HG03196 (cell line): Measurements from ENCODE around the gene ANK2.

ENCODE experiments used
- ATAC-seq: cut with Tn5 transposase; IDR thresholded peaks from one replicate; pipeline ENCODE4 v1.9.1; 2021; ENCODE audit not compliant: unreplicated experiment

The ANK2 gene

DNA sequence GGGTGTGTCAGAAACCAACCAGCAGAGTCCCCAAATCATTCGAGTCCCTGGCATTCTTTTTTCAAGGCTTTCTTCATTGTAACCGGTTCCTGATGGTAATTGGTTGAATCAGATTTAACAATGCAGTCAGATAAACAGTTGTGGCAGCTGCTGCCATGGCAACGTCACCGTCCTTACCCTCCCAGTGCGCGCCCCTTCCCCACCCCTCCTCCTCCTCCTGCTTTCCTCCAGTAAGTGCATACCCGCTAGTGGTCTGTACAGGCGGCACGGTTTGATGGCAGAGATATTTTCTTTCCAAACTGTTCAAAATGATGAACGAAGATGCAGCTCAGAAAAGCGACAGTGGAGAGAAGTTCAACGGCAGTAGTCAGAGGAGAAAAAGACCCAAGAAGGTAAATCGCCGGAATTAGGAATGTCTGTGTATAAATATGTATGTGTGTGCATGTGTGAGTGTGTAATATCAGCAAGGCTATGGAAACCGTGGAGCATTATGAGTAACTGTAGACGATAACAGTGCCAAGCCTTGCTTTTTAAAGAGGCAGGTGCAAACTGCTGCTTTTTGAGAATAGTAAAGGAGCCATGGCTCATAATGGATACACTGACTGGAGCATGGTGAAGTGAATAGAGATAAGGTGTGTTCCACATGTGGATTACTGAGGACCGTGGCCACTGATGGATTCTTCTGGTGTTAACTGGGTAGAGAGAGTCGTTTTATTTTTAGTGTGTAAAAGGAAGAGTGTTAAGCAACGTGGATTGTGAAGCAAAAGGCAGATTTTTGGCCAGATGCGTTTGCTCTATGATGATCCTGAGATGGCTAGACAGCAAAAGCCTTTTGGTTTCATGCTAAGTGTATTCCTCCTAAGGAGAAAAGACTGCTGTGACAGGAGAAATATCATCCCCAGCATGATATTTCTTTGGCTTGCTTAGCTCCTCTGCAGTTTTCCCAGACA lies at the start of gene ANK2:
Gene ANK2, plus strand, starts transcription at position 233 of the 950 bp plus-strand sequence. Its CDS starts 76 bp downstream, at position 309.
- no peak for ATAC-seq

DNA sequence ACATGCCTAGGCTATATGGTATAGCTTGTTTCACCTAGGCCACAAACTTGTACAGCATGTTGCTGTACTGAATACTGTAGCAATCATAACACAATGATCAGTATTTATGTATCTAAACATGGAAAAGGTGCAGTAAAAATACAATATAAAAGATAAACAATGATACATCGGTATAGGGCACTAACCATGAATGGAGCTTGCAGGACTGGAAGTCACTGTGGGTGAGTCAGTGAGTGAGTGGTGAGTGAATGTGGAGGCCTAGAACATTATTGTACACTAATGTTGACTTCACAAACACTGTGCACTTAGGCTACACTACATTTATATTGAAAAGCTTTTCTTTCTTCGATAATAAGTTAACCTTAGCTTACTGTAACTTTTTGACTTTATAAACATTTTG lies 45.6 kb upstream of the ANK2 start:
- ATAC-seq, result no peak

DNA sequence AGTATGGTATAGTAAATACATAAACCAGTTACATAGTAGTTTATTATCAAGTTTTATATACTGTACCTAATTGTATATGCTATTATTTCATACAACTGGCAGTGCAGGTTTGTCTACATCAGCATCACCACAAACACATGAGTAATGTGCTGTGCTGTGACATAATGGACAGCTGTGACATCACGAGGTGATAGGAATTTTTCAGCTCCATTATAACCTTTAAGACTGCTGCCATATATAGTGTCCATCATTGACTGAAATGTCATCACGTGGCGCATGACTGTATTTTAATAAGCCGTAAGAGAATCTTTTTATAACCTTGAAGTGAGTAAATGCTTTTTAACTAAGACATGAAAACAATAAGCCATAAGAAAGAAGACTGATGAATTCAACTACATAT lies 44.8 kb upstream of the ANK2 start:
- no peak for ATAC-seq

DNA sequence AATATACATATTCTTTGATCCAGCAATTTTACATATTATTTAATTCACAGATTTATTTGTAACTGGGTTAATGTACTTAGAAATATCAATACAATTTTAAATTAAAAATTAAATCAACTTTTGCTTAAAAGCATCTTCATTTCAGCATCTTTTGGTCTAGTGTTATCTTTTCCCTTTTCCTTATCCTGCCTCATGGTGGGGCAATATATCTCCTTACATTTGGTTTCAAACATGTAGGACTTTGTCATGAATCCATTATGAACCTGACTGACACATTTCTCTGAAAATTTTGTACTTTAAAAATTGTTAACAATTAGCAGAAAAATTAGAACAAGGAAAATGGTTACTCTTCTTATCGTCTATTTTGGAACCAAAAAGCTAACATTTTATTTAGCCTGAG lies 42.8 kb upstream of the ANK2 start:
- ATAC-seq, result no peak

DNA sequence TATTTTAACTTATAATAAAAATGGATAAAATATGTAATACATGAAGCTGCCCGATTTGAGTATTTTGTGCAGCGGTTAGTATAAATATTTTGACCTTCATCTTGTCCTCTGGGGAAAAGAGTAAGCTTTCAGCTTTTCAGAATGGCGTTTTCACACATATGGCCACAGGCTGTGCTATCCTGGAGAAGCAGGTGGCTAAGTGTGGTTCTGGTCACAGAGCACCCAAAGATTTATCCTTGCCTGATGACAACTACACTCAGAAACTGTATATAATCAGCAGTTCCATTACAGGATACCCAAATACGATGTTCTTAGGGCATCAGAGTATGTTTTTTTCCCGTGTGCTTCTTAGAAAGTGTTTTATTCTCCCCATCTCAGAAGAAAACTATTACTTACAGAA lies 42.3 kb upstream of the ANK2 start:
- no peak for ATAC-seq

DNA sequence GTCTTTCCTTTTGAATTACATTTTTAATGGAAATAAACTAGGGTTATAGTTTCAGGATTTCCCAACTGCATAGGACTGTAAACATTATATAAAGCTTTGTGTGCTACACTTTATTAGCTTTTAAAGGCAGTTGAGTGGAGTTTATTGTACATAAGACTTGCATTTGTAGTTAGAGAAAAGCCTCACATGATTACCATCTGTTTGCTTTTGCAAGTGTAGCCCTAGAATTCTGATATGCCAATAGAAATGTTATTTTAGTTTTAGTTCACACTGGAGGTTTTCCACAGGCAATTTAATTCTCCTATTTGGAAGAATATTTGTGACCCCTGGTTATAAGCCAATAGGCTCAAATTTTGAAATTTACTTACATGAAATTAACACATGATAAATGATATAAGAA lies 41.3 kb upstream of the ANK2 start:
- no peak for ATAC-seq

DNA sequence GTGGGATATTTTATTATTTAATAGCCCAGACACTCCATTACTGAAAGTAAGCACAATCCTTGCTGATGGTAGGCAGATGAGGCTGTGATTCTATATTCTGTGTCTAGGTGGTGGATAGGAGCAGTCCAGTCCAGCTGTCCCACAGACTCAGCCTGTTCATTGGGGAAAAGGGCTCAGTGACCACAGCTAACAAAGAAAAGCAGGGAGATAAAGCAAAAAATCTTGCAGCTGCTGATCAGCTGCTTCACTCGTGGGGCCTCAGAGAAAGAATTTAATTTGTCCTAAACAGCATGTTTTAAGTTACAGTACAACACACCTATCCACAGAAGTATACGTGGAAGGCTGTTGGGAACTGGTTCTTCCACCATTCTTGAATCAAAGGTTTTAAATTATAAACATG lies 40.7 kb upstream of the ANK2 start:
- no peak for ATAC-seq

DNA sequence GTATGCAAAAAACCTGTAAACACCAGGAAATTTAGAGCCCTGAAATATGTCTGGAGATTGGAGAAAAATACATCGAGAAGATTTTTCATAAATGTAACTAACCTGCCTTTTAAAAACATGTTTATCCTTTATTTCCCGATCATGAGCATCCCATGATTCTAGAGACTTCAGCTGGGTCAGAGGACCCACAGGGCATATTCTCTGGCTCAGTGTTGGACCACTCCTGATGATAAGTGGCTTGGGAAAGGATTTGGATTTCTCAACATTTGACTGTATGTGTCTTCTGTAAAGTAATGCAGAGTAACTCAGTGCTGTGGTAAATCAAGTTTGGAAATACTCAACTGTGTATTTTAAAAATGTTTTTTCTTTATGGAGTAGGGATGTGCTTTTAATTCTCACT lies 40.0 kb upstream of the ANK2 start:
- ATAC-seq, result no peak

DNA sequence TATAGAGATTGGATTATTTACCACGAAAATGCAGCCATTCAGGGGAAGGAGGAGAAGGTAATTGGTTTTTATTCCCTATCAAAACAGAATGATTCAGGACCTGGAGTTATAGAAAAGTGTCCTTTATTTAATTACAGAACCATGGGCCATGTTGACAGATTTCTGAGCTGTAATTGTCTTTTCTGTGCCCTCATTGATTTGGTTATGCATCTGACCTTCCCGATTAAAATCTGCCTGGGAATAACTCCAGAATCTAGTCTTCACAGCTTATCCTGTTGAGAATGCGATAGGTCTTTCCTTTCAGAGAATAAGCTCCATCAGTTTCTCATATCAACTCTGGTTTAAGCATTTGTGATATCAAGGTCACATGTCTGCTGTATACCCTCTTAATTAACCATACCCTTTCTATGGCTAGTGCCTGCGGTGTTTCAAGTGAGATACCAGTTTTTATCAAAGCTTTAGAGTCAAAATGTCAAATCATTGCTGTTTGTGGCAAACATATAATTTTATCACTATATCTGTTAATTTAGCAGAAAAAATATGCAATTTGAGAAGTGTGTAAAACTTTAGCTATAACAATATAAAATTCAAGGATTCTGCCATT lies 37.2 kb upstream of the ANK2 start:
- no peak for ATAC-seq

DNA sequence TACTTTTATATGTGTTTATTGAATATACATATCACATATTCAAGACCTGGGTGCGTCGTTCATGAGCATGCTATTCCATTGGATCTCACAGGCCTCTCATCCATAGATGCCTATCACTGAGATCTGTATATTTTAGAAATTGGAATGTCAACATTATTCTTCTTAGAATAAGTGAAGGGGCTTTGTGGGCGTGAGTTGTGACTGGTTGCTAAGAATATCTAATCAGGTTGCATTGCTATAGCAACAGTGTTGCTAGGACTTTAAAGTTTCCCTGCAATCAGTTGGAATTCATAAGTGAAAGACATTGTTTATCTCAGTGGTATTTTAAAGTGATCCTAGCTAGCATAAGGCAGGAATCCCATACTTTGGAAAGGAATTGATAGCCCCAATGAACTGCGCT lies 36.7 kb upstream of the ANK2 start:
- ATAC-seq, result no peak

DNA sequence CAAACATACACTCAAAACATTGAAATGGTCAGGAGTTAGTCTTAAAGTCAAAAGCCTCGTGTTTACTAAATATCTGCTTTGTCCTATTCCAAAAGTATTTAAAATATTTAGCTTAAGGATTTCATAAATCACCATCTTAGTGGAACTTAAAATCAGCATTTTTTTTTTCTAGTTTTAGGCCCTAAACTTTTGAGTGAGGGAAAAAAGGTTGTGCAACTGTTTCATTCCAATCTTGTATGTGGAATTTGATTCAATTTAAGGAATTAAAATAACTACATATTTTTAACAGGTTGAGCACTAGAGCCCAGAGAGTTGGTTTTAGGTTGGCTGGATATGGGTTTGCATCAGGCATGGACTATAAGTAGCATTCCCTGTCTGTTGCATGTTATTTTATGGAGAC lies 35.7 kb upstream of the ANK2 start:
- ATAC-seq, result no peak

DNA sequence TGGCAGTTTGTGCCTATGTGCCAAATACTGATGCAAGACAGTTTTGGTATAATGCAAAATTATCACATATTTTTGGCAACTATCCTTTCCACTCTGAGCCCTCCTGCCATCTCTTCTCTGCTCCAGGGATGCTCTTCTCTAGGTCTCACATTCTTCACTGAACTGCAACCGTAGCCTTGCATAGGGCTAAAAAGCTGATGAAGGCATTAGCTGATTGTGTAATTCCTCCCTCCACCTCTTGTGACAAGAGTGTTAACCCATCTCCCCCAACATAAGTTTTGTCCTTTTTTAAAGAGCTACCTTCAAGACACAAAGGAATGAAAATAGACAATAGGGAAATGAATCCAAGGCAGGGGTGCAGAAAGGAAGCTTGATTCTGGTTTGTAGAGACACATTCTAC lies 33.1 kb upstream of the ANK2 start:
- ATAC-seq, result no peak

DNA sequence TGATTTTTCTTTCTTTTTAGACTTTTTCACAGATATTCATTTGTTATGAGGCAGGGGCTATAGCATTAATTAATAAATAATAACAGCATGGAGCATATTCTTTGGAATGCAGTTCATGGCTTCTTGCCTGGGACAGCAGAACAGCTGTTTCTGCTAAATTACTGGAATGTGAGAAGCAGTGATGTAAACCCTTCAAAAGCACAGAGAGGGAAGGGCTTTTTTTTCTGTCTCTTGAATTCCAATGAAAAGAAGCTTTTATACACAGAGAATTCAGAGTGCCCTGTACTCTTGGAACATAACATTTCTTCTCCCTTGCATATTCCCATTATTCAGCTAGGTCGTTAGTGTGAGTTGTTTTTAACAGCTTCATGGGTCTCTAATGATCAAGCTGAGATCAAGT lies 28.5 kb upstream of the ANK2 start:
- no peak for ATAC-seq

DNA sequence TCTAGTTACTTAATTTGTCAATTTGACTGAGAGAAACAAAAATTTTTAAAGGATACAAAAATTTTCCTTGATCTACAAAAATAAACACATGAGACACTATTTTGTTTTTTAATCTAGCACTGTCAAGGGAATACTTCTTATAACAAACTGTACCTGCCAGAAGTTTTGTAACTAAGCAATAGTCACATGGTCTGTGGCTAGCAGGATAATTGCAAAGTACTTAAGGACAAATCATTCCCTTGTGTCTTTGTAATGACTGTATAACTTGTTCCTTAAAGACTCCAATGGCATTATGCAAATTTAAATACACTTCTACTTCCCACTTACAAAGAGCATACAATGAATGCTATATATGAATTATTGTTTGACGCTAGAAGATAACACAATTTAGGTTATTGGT lies 25.1 kb upstream of the ANK2 start:
- no peak for ATAC-seq

DNA sequence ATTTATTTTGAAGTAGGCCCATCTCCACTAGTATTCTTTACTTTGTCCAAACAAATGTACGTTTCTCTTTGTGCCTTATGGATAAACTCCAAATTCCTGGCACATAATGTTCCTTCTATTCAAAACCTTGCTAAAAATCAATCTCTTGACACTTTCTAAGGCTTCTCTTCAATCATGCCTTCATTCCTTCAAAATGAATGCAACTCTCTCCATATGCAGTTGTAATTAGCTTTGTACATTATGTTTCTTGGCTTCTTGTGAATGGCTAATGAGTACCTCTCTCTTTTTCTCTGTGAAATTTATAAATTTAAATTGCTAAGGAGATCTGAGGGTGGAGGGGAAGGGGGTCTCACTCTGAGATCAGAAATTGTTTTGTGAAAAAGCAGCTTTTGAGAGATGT lies 24.0 kb upstream of the ANK2 start:
- ATAC-seq, result no peak

DNA sequence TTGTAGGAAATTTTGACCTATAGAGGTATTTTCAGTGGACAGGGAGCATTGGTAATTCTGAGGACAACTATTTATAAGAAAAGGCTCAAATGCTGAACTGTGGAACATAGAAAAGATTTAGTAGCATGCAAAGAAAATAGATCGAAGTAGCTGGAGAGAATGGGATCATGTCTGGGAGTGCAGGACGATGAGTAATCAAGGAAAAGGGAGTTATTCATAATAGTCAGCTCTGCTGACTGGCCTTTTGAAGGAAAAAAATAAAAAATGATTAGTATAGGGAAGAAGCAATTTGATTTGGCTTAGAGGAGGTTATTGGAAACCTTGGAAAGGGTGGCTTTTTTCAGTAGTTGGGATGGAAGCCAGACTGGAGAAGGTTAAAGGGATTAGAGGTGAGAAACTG lies 22.9 kb upstream of the ANK2 start:
- no peak for ATAC-seq

DNA sequence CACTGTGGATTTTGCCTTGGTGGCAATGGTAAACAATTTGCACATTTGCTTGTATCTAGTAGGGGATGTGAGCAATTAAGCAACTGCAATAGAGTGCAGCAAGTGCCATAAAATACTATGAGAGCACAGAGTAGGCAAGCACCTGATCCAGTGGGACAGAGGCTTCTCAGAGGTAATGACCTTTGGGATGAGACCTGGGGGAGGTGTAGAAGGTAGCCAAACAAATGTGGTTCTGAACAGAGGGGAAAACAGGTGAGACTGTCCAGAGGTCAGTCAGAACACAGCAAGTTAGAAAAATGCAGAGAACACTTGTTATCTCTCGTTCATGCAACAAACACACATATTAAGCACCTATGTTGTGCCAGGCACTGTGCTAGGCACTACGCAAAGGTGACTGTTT lies 21.4 kb upstream of the ANK2 start:
- ATAC-seq, result no peak

DNA sequence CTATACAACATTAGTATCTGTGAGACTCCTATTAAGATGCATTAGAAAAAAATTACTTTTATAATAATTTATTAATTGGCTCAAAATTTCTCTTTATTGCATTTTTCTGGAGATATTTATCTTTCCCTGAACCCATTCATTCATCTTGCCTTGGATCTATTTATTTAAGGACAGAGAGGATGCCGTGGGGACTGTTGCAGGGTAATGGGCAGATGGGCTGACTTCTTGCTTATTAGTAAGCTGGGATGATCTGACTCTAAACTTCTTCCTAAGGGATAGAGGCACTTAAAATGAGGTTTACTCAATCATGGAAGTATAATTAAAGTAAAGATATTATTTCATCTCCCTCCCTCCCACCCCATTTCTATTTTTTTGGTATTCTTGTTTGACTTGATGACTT lies 18.2 kb upstream of the ANK2 start:
- no peak for ATAC-seq

DNA sequence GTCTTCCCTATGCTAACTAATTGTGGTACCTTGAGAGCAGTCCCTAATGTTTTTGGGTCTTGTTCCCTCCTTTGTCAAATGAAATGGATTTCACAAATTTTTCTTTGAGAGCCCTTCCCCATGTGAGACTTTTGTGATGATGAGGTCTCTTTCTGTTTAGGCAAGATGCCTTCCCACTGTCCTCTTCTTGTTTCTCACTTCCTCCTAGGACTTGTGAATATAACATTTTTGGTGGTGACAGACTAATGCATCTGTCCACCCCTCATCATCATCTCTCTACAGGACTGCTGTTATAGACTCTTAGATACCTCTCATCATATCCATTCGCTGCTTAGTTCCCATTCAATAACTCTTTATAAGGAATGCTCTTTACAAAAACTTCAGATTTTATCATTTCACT lies 8.7 kb upstream of the ANK2 start:
- ATAC-seq, result no peak

DNA sequence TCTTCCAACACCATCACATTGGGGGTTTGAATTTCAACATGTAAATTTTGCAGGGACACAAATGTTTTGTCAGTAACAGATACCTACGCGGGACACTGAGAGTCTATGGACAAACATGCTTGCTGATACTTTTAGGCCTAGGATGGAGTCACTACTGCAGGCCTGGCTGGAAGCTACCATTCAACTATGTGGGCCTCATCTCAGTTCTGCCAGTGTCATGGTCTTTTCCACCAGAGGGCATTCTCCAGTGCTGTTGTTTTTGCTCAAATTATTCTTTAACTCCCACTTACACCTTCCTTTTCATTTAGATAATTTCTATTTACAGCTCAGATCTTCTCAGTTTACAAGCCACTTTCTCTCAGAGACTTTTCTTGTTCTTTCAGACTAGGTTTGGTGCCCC lies 7.0 kb upstream of the ANK2 start:
- no peak for ATAC-seq

DNA sequence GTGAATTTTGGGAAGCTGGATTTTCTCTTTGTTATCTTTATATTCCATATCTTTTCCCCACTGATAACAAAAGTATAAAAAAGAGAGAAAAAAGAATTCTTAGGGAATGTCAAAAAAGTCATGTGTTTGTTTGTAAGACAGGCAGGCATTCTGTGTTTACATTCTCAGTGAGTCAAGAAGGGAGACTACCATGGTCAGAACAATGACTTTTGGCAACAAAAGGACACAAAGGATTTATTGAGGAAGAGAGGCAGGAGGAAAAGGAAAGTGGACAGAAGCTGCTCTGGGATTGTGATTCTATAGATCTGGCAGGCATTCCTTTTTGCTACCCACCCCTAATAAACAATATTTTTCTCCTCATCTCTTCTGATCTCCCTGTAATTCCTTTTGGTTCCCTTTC lies 5.9 kb upstream of the ANK2 start:
- ATAC-seq, result no peak

DNA sequence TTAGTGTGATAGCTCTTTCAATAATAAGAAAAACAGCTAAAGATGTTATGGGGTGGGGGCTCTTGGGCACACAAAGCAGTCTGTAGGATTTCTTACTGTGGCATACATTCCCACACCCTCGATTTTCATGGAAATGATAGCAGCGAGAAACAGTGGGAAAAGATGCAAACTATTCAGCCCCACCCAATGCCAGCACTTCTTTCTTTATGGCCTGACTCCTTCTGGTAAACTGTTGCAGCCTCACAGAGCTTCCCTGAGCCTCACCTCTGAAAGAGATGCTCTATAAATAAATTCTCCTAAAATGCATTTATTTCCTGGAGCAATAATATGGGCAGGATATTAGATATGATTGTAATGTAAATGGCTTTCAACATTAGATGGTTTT lies 910 bp downstream of the ANK2 start:
- ATAC-seq, result no peak

DNA sequence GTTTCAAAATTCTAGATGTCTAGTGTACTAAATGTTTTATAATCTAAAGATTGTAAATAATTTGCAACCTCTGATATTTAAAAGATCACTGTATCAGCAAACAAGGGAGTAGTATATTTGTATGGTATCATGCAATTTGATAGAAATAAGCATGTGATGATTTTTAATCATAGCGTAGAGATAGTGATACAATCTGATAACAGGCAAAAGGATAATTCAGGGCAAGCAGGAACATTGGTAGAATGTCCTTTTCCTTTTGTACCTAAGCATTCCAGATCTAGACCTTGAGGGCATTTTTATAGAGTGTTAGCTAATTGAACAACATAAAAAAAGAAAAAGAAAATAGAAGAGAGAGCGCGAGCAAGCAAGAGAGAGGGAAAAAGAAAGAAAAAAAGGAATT lies 1.4 kb downstream of the ANK2 start:
- ATAC-seq, result no peak
